ENCODE results near the gene LRRC8C. TPM values are rescaled to one million over a fixed set of nuclear protein-coding genes. Genes with fewer than 3 reads are reported as not detected.

The LRRC8C gene
- total and polyA plus RNA-seq, 2 of the 8 experiments (the other 6 are each of a cell fraction or from before 2014, with no cell fraction given), result 1.1 to 2.1 TPM

GRCh38 chr1:89608984-89609725 is 23.8 kb upstream of the LRRC8C start:
- CTCF ChIA-PET (ENCODE audit: partially characterized antibody), result interaction anchor here (0.6 to 3.7 kb wide), 11 partner anchors 9 to 687 kb away, joined by 3 to 18 read pairs (median 5); no protein-coding TSS in a partner anchor
- no peak for TF ChIP-seq CHD1 (IDR thresholded peaks at IDR 0.05; ENCODE audit: low read depth, low read length)
- no peak for TF ChIP-seq CBX5 (IDR thresholded peaks at IDR 0.05; ENCODE audit: low read depth, low read length)
- no peak for TF ChIP-seq CEBPB (IDR thresholded peaks at IDR 0.05; ENCODE audit: low read depth, low read length)
- no peak for TF ChIP-seq NANOG (IDR thresholded peaks at IDR 0.05; ENCODE audit: insufficient read depth, low read depth, low read length, poor library complexity, severe bottlenecking)
- TF ChIP-seq CTBP2 (IDR thresholded peaks at IDR 0.05; ENCODE audit: borderline replicate concordance, insufficient read depth, insufficient read length, low read length), result no peak
- TF ChIP-seq CREB1 (IDR thresholded peaks at IDR 0.05), result no peak
- TF ChIP-seq BCL11A (IDR thresholded peaks at IDR 0.05; ENCODE audit: low read depth in 2 of 2, low read length in 2 of 2), result no peak
- no peak for TF ChIP-seq RNF2 (IDR thresholded peaks at IDR 0.05; ENCODE audit: borderline replicate concordance, low read depth, low read length, missing control alignments, poor library complexity, severe bottlenecking)
- no peak for TF ChIP-seq MAX (IDR thresholded peaks at IDR 0.05)
- TF ChIP-seq ZNF274 (IDR thresholded peaks at IDR 0.05; ENCODE audit: borderline replicate concordance, extremely low read depth, low read length), result no peak
- TF ChIP-seq SP2 (IDR thresholded peaks at IDR 0.05; ENCODE audit: low read length), result no peak
- TF ChIP-seq POLR2A (IDR thresholded peaks at IDR 0.05; ENCODE audit: control extremely low read depth in 1 of 2, low read depth in 2 of 2, low read length in 2 of 2), result no peak
- no peak for TF ChIP-seq FOSL1 (IDR thresholded peaks at IDR 0.05; ENCODE audit: insufficient read depth, low read depth, low read length)

More at GRCh38 chr1:89608984-89609725, 23.8 kb upstream of the LRRC8C start:
- no peaks in the 10 kb centered on the region for H3K79me2 ChIP-seq (ENCODE audit: control insufficient read depth in 1 of 2, insufficient read depth in 2 of 2, low read length in 2 of 2)
- no peaks in the 10 kb centered on the region for H3K79me1 ChIP-seq (ENCODE audit: low read depth, low read length)
- H4K5ac ChIP-seq (ENCODE audit: insufficient read length, low read depth, low read length), result no peak overlapping the region
- DNase-seq (ENCODE audit: low read depth in 1 of 2, low spot score in 2 of 2) (no peak), FAIRE-seq (no peak)
- no peak overlapping the region for H3K4me2 ChIP-seq (ENCODE audit: insufficient read depth in 1 of 2, low read depth in 2 of 2, low read length in 2 of 2)
- no peak overlapping the region for H3K27ac ChIP-seq (ENCODE audit: low read depth, low read length)
- no peak overlapping the region for H2BK20ac ChIP-seq (ENCODE audit: low read length)
- H3K4ac ChIP-seq (replicated peaks; ENCODE audit: insufficient read length, low read depth, low read length), result no peak overlapping the region
- no peak overlapping the region for H2AK5ac ChIP-seq (ENCODE audit: low read depth, low read length)
- H3K23me2 ChIP-seq (ENCODE audit: low read depth, low read length), result no peaks in the 10 kb centered on the region
- H3K36me3 ChIP-seq (ENCODE audit: control insufficient read depth in 2 of 4, insufficient read depth in 4 of 4, low read length in 3 of 4), result no peaks in the 10 kb centered on the region
- H3K23ac ChIP-seq (ENCODE audit: insufficient read length), result no peak overlapping the region
- H3K18ac ChIP-seq (ENCODE audit: extremely low read depth, low read length), result no peak overlapping the region
- no peak overlapping the region for H3K56ac ChIP-seq (replicated peaks; ENCODE audit: insufficient read length, low read depth, low read length)
- peak overlapping the region; percentile 35; the same call in 1 of the 2 replicates for H4K8ac ChIP-seq (ENCODE audit: extremely low read depth, insufficient read depth, low read length)
- no peak overlapping the region for H4K91ac ChIP-seq (replicated peaks; ENCODE audit: insufficient read length, low read length)
- H2AFZ ChIP-seq (ENCODE audit: low read length), result no peak overlapping the region
- H3K9me3 ChIP-seq (ENCODE audit: insufficient read depth in 2 of 2, low read depth in 1 of 2, low read length in 1 of 2), result no peaks in the 10 kb centered on the region
- WGBS, 2 experiments (ENCODE audit: extremely low coverage in 1 of 2, insufficient coverage in 1 of 2, insufficient read length in 1 of 2, insufficient replicate concordance in 2 of 2, low coverage in 1 of 2, low lambda C conversion rate in 2 of 2, missing lambda C conversion rate in 1 of 2), result 89% methylated on average over 20 of the region's 20 CpGs; no CpG with 5 or more reads in 1 of the 2 experiments
- no peak overlapping the region for H3K9ac ChIP-seq (replicated peaks in 1 of 4; ENCODE audit: extremely low read depth in 1 of 4, low read depth in 3 of 4, low read length in 3 of 4)
- POLR2A ChIA-PET (ENCODE audit: partially characterized antibody), result interaction anchor here (1.0 to 1.1 kb wide), 2 partner anchors 15 to 212 kb away, joined by 3 read pairs; partner anchors contain the start of gene LRRC8D
- no peaks in the 10 kb centered on the region for H4K20me1 ChIP-seq (replicated peaks in 1 of 2; ENCODE audit: control insufficient read depth in 1 of 2, insufficient read depth in 2 of 2, low read length in 2 of 2)
- no peaks in the 10 kb centered on the region for H3K27me3 ChIP-seq (replicated peaks in 1 of 4; ENCODE audit: control insufficient read depth in 3 of 4, extremely low read depth in 1 of 4, insufficient read depth in 3 of 4, low read length in 3 of 4)
- no peak overlapping the region for H2BK15ac ChIP-seq (ENCODE audit: low read length)
- H3K4me3 ChIP-seq (ENCODE audit: extremely low read depth in 1 of 4, insufficient read depth in 2 of 4, low read depth in 3 of 4, low read length in 4 of 4), result no peak overlapping the region
- no peak overlapping the region for H2BK120ac ChIP-seq (replicated peaks; ENCODE audit: low read depth, low read length)
- no peak overlapping the region for H2BK5ac ChIP-seq (ENCODE audit: low read depth, low read length)
- H3K14ac ChIP-seq (ENCODE audit: insufficient read length), result no peak overlapping the region
- no peak overlapping the region for H2BK12ac ChIP-seq (ENCODE audit: low read depth, low read length)
- H3K4me1 ChIP-seq (replicated peaks in 1 of 4; ENCODE audit: control insufficient read depth in 3 of 4, insufficient read depth in 4 of 4, low read length in 3 of 4), result no peaks in the 10 kb centered on the region

Data from H1 (cell line).